Inflammatory macrophage treated with lipopolysaccharide for 4 hours (primary cell): ENCODE results near the gene MCM5.
"Not testable (repeated sequence)": the region's sequence is repeated elsewhere in the genome, so short reads cannot be mapped to it uniquely, and the experiment has no call there.

ENCODE experiments used
- DNase-seq: peaks from one replicate; pipeline ENCODE4 v3.0.0-alpha.2; 2020

MCM5 gene

GRCh38 chr22:35434061-35434710, 34.2 kb downstream of the MCM5 start:
- no peak for DNase-seq

DNA sequence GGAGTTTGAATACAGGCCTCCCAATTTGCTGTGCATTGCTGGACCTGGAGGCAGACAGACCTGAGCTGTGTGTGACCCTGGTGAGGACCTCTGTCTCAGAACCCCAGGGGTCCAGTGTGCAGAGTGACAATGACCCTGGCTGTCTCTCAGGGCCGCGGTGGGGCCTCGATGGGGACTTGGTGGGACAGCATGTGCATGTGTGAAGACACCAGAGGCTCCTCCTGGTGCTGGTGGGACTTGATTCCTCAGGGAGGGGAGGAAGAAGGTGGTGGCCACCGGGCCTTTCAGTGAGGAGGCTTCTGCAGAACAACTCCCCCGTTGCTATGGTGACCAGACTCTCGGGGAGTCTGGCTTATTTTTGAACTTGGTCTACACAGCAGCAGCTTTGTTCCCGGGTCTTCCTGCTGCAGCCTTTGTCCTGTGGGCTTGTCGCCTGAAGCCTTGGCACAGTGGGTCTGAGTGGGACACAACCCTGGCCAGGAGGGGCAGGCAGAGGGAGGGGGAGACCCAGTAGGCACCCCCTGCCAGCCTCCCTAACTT, 35.3 kb downstream of the MCM5 start:
- DNase-seq = no peak

- DNase-seq = no peak
Measured at GRCh38 chr22:35436421-35436820, 36.5 kb downstream of the MCM5 start.

DNA sequence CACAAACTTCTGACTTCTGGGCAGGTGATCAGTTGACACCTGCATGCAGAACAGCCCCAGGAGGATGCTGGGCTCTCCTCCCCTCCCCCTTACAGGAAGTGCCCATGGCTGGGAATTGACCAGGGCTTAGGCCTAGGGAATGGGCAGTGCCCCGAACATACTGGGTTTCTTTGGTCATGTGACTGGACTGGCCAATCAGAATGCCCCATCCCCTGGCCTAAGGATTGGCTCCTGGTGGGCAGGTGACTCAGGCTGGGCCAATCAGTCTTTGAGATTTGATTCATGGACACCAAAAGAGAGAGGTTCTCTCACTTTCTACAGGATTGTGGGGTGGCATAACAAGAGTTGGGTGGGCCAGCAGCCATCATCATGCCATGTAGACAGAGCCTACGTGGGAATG, 37.1 kb downstream of the MCM5 start:
- DNase-seq = no peak

DNA sequence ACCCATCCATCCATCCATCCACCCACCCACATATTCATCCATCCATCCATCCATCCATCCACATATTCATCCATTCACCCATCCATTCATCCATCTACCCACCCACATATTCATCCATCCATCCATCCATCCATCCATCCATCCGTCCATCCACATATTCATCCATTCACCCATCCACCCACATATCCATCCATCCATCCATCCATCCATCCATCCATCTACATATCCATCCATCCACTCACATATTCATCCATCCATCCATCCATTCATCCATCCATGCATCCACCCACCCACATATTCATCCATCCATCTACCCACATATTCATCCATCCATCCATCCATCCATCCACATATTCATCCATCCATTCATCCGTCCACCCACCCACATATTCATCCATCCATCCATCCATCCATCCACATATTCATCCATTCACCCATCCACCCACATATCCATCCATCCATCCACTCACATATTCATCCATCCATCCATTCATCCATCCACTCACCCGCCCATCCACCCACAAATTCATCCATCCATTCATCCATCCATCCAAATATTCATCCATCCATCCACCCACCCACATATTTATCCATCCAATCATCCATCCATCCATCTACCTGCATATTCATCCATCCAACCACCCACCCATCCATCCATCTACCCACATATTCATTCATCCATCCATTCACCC, 38.9 kb downstream of the MCM5 start:
- DNase-seq = not testable (repeated sequence)

DNA sequence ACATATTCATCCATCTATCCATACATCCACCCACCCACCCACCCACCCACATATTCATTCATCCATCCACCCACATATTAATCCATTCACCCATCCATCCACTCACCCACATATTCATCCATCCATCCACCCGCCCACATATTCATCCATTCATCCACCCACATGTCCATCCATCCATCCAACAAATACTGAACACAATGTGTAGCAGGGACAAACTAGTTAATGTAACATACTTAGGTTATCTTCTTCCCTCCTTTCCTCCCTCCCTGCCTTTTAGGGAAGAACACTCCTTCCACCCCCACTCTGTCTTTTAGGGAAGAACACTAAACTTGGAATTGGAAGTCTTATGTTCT, 39.4 kb downstream of the MCM5 start:
- DNase-seq = no peak

DNA sequence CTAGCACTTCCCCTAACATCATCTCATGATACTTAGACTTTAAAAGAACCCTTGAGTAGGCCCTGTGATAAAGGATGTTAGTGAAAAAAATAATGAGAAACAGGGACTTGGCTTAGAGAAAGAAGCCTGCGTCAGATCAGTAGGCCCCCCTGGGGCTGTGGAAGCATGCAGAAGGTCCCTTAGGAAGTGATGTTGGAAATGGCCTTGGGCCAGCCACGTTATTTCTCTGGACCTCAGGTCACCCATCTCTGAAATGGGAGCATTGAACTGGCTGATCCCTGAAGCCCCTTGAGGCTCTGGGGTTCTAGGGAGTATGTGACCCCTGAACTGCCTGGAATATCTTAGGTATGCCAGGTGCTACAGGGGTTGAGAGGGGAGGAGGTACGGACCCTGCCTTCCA, 40.2 kb downstream of the MCM5 start:
- DNase-seq = no peak

- DNase-seq = no peak
Measured at GRCh38 chr22:35441489-35442100, 41.7 kb downstream of the MCM5 start.

GRCh38 chr22:35442471-35442870, 42.5 kb downstream of the MCM5 start:
- no peak for DNase-seq

- no peak for DNase-seq
Measured at GRCh38 chr22:35443338-35443737, 43.4 kb downstream of the MCM5 start.

DNA sequence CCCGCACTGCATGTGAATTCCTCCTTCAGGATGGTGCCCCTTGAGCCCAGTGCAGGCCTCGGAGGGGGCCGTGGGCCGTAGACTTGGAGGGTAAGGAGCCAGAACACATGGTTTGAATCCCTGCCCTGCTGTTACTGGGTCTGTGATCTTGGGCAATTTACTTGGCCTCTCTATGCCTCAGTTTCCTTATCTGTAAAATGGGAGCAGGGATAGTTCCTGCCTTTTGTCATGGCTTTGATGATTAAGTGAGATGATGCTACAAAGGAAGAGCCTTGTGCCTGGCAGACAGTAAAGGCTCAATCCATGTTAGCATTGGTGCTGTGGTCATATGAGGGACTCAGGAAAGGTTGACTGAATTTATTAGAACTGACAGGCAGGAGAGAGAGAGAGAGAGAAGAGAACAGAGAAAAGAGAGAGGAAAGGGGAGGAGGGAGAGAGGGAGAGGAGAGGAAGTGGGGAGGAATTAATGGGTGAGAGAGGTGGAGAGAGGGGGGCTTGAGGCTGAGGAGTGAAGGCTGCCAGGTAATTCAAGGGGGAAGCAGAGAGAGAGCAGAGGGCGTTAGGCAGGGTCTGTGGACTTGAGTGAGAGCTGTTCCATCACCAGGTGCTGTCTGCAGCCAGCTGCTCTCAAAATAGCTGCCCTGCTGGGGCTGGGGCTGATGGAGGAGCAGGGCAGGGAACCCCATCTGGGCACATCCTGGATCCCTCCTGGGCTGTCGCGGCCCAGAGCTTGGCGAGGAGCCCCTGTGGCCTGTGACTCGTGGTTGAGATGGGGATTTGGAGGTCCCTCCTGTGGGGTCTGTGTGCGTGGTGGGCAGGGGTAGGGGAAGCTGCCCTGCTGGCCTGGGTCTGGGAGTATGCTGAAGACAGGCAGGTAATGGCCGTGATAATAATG, 44.1 kb downstream of the MCM5 start:
- DNase-seq = no peak

GRCh38 chr22:35444685-35445399, 44.9 kb downstream of the MCM5 start:
- no peak for DNase-seq

GRCh38 chr22:35445933-35446332, 46.0 kb downstream of the MCM5 start:
- no peak for DNase-seq

DNA sequence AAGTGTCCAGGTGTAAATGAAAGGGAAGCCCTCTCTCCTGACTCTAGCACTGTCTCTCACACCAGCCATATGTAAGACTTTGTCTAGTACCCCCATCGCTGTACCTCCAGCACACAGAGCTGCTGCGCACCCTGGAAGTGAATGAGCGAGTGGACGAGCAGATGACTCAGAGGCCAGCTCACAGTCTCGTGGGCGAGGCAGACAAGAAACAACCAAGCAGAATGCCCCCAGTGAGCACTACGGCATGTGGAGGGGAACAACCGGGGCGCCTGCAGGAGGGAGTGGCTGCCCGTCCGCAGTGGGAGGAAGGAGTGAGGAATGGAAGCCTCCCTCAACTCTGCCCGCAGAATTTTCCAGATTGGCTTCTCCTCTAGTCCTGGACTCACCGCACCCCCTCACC, 46.4 kb downstream of the MCM5 start:
- peak; percentile 70 for DNase-seq

GRCh38 chr22:35448523-35448922, 48.6 kb downstream of the MCM5 start:
- DNase-seq = no peak

DNA sequence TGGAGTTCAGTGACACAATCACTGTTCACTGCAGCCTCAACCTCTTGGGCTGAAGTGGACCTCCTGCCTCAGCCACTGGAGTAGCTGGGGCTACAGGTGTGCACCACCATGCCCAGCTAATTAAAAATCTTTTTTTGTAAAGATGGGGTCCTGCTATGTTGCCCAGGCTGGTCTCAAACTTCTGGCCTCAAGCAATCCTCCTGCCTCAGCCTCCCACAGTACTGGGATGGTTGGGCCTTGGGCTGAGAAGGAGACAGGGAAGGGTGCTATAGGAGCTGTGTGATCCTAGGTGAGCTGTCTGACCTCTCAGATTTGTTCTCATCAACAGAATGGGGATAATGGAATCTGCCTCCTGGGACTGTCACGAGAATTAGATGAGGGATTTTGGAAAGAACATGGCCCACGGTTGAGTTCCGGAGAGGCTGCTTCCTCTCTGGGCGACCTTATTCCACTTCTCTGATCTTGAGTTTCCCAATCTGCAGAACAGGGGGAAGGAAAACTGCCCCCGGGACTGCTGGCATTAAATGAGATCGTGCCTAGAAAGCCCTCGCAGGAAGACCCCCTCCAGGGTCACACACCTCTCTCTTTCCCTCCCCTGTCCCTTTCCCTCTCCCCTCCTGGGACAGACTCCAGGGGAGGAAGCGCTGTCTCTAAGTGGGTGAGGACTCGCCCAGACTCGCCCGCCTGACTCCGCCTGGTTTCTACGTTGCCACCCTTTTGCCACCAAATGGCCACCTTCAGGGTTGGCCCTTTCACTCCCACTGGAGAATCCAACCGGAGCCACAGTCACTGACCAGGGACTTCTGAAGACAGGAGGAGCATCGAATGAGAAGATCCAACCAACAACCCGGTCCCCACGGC, 50.1 kb downstream of the MCM5 start:
- DNase-seq = no peak

DNA sequence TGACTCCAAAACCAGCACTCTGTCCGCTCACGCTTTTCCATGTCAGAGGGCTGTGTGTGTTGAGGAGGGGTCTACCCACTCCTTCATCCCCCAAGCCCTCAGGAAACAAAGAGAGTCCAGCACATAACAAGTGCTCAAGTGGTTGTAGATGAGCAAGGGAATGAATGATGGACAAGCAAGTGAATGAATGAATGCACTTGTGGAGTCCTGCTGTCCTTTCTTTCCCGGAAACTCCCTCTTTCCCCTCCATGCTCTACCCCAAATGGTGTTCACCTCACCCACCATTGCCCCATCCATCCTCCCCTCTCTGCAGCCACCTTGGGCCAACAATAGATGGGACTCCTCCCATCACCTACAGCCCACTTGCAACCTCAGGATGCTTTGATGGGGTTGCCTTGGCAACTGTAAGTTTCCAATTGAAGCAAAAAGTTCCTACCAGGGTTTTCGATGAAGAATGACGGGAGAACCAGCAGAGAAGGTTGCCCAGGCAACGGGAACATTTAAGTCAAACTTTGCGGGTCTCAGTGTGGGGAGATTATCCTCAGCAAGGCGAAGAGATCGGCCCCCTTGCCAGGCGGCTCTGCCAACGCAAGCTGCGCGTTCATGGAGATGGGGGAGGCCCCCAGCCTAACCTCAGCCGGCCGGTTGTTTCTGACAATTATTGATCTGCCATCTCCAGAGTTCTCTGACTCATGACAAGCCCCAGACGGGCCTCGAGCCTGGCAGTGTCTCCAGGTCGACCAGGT, 51.1 kb downstream of the MCM5 start:
- DNase-seq = no peak

DNA sequence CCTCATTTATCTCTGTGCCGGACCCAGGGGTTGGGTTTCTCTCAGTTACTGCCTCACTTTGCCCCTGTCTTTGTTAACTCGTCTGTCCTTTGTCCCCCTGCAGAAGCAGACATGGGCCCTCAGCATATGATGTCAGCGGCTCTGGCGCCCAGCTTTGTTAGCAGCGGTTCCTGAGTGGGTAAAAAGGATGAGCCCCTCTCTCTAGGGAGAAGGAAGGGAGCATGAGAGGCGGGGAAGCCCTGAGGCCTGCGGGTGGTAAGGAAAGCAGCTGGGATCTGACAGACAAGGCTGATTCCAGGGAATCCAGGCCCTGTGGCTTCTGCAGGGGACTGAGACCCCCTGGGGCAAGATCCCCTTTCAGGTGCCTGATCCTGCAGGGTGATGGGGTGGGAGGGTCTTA, 51.7 kb downstream of the MCM5 start:
- DNase-seq = no peak

- DNase-seq = no peak
Measured at GRCh38 chr22:35452351-35452781, 52.4 kb downstream of the MCM5 start.
